Measurements from ENCODE around the gene PPFIA1. TPM values are rescaled to one million over a fixed set of nuclear protein-coding genes. Genes with fewer than 3 reads are reported as not detected.
A peak's percentile ranks its signal among the peaks of the same experiment; 100 is the strongest.
"Not testable (repeated sequence)": the region's sequence is repeated elsewhere in the genome, so short reads cannot be mapped to it uniquely, and the experiment has no call there.

Gene PPFIA1
- total RNA-seq, 4 donors from 2014 or later = 58.3 to 119 (median 84.7) TPM

DNA sequence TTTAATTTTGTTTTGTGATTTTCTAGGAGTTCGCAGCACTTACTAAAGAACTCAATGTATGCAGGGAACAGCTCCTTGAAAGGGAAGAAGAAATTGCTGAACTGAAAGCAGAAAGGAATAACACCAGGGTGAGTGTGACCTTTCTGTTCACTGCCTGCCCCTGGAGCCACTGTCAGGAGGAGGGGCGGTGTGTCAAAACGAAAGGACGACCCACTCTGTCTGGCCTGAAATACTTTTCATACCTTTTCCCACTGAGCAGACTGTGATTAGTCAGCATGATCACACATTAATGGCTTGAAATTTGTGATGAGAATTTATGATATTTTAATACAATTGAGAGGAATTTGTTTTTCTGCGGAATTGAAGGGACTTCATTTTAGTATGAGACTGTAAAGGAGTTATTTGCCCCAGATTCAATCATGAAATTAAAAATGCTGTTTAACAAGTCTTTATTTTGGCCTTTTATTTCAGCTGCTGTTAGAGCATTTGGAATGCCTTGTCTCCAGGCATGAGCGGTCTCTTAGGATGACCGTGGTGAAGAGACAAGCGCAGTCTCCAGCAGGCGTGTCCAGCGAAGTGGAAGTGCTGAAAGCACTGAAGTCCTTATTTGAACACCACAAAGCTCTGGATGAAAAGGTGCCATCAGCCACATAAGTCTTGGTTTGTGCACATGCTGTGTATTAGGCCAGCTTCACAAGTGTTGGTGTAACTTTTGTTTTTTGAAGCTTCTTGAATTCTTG is 54.1 kb downstream of the PPFIA1 start:
- TF ChIP-seq, protein P1, sequence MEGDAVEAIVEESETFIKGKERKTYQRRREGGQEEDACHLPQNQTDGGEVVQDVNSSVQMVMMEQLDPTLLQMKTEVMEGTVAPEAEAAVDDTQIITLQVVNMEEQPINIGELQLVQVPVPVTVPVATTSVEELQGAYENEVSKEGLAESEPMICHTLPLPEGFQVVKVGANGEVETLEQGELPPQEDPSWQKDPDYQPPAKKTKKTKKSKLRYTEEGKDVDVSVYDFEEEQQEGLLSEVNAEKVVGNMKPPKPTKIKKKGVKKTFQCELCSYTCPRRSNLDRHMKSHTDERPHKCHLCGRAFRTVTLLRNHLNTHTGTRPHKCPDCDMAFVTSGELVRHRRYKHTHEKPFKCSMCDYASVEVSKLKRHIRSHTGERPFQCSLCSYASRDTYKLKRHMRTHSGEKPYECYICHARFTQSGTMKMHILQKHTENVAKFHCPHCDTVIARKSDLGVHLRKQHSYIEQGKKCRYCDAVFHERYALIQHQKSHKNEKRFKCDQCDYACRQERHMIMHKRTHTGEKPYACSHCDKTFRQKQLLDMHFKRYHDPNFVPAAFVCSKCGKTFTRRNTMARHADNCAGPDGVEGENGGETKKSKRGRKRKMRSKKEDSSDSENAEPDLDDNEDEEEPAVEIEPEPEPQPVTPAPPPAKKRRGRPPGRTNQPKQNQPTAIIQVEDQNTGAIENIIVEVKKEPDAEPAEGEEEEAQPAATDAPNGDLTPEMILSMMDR (IDR thresholded peaks at IDR 0.05) = no peak
- DNase-seq (ENCODE audit: low spot score) (no peak), ATAC-seq (ENCODE audit: low FRiP score) (no peak)

DNA sequence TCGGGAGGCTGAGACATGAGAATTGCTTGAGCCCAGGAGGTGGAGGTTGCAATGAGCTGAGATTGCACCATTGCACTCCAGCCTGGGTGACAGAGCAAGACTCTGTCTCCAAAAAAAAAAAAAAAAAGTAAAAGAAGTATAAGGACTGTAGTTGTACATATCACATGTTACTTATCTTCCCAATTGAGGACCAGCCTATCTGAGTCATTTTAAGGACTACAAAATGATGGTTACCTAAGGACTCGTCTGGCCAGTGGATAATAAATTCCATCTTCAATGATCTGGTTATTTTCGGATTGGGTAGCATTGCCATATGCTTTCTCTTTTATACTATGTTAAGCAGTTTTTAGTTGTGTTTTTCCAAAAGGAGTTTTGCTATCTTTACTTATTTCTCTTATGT is 55.3 kb downstream of the PPFIA1 start:
- DNase-seq (ENCODE audit: low spot score) (no peak), ATAC-seq (ENCODE audit: low FRiP score) (no peak)
- TF ChIP-seq, protein P1 (IDR thresholded peaks at IDR 0.05) = no peak

DNA sequence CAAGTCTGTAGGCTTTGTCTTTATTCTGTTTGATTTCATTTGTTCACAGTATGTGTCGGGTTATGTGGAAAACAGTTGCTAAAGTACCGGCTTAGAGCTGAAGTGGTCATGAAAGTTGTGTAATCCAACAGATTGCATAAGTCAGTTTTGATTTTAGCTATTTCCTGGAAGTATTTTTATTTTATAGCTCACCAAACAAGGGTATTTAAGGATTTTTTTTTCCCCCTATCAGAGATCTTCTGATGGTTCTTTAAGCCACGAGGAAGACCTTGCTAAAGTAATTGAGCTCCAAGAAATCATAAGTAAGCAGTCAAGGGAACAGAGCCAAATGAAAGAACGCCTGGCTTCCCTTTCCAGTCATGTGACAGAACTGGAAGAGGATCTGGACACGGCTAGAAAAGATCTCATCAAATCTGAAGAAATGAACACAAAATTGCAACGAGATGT is 55.9 kb downstream of the PPFIA1 start:
- peak; percentile 79 for ATAC-seq (ENCODE audit: low FRiP score)
- no peak for DNase-seq (ENCODE audit: low spot score)
- TF ChIP-seq, protein P1 (IDR thresholded peaks at IDR 0.05) = no peak

GRCh38 chr11:70326833-70327232 is 56.3 kb downstream of the PPFIA1 start:
- DNase-seq (ENCODE audit: low spot score) (no peak), ATAC-seq (ENCODE audit: low FRiP score) (no peak)
- TF ChIP-seq, protein P1 (IDR thresholded peaks at IDR 0.05) = no peak

GRCh38 chr11:70327717-70328116 is 57.2 kb downstream of the PPFIA1 start:
- TF ChIP-seq, protein P1 (IDR thresholded peaks at IDR 0.05) = no peak
- DNase-seq (ENCODE audit: low spot score) (no peak), ATAC-seq (ENCODE audit: low FRiP score) (no peak)

DNA sequence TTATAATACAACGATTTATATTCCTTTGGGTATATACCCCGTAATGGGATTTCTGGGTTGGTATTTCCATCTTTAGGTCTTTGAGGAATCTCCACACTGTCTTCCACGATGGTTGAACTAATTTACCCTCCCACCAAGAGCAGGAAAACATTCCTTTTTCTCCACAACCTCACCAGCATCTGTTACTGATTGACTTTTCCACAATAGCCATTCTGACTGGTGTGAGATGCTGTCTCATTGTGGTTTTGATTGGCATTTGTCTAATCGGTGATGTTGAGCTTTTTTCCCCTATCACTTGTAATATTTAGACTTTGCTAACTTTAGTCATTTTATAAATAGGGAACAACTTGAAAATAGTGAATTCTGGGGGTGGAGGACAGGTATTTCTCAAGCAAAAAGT is 58.1 kb downstream of the PPFIA1 start:
- TF ChIP-seq, protein P1 (IDR thresholded peaks at IDR 0.05) = no peak
- ATAC-seq (ENCODE audit: low FRiP score) (no peak), DNase-seq (ENCODE audit: low spot score) (no peak)

DNA sequence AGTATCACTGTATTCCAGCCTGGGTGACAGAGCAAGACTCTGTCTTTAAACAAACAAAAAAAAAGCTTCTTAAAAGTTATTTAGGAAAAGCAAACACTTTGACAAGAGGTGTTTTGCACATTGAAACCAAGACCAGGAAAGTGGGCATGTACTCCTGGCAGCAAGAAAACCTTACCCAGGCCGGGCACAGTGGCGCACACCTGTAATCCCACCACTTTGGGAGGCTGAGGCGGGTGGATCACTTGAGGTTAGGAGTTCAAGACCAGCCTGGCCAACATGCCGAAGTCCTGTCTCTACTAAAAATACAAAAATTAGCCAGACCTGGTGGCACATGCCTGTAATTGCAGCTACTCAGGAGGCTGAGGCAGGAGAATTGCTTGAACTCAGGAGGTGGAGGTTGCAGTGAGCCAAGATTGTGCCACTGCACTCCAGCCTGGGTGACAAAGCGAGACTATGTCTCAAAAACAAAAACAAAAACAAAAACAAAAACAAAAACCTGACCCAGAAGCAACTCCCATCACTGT is 60.9 kb downstream of the PPFIA1 start:
- DNase-seq (ENCODE audit: low spot score); ATAC-seq (ENCODE audit: low FRiP score): not testable (repeated sequence)

Data from omental fat pad (tissue), 4 donors.